Muscle layer of colon (tissue), 2 donors: ENCODE results near the gene NKX1-1.

ENCODE experiments used
- H3K27ac ChIP-seq: one replicate; pipeline ENCODE4 v1.7.0; 2013; ENCODE audit warnings: low read depth, mild to moderate bottlenecking, low read length, moderate library complexity
- H3K27me3 ChIP-seq, 2 donors: one replicate each; pipeline ENCODE4 v1.7.0; 2013; ENCODE audit warnings: low read length in 2 of 2, mild to moderate bottlenecking in 2 of 2; ENCODE audit not compliant: insufficient read depth in 2 of 2, control insufficient read depth in 1 of 2
- H3K36me3 ChIP-seq: one replicate; pipeline ENCODE4 v1.7.0; 2013; ENCODE audit warnings: mild to moderate bottlenecking, low read length; ENCODE audit not compliant: insufficient read depth
- H3K4me1 ChIP-seq: one replicate; pipeline ENCODE4 v1.7.0; 2013; ENCODE audit warnings: mild to moderate bottlenecking, low read length; ENCODE audit not compliant: insufficient read depth
- H3K4me3 ChIP-seq, 2 donors: one replicate each; pipeline ENCODE4 v1.7.0; 2013; ENCODE audit warnings: low read length in 2 of 2, low read depth in 1 of 2, mild to moderate bottlenecking in 1 of 2, moderate library complexity in 1 of 2
- H3K9ac ChIP-seq: one replicate; pipeline ENCODE4 v1.7.0; 2013; ENCODE audit warnings: low read length
- H3K9me3 ChIP-seq: one replicate; pipeline ENCODE4 v1.7.0; 2013; ENCODE audit warnings: mild to moderate bottlenecking, low read length
- donor health status: abdominal sarcoma.
- donor health status: Adenocarcinoma of cecum.

The NKX1-1 gene

DNA sequence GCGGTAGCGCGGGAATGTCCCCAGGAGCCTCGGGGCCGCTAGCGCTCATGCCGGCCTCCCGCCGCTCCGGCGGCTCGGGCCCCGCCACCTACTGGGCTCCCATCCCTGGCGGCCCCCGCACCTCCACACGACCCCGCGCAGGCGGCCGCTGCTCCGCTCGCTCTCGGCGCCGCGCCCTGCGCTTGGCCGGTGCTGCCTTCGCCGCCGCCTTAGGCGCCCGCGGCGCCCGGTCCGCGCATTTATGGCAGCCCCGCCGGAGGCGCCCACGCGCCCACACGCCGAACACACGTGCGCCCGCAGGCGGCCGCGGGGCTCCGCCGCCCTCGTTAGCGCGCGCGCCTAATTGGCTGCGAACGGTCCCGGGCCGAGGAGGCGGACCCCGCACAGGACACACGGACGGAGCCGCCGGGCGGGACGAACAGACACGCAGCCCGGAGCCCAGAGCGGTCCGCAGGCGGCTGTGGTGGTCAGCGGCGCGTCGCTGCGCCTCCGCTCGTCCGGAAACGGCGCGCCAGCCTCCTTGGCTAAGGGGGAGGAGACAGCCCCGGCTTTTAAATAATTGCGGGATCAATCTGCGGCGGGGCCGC is at the start of gene NKX1-1:
Gene NKX1-1 (minus strand): TSS at position 49 of the 587 bp plus-strand sequence. CDS start 0 bp downstream, at position 49.
- H3K9me3 ChIP-seq, result no peaks in the 10 kb centered on the region
- H3K36me3 ChIP-seq, result no peaks in the 10 kb centered on the region
- no peak within 1 kb of the TSS for H3K27ac ChIP-seq
- peaks cover 28 to 89% of the 10 kb centered on the region in 2 donors for H3K27me3 ChIP-seq
- no peak within 1 kb of the TSS for H3K9ac ChIP-seq
- no peaks in the 10 kb centered on the region for H3K4me1 ChIP-seq
- H3K4me3 ChIP-seq, result no peak within 1 kb of the TSS

DNA sequence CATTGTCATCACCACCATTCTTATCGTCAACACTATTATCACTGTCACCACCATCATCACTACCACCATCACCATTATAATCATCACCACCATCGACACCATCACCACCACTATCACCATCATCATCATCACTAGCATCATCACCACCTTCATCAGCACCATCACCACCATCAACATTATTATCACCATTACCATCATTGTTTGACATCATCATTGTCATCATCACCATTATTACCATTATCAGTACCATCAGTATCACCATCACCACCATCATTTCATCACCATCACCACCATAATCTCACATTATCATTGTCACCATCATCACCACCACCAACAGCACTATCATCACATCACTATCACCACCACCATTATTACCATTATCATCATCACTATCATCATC is 47.5 kb upstream of the NKX1-1 start:
- H3K36me3 ChIP-seq, result no peaks in the 10 kb centered on the region
- H3K4me3 ChIP-seq, result no peak overlapping the region
- H3K9me3 ChIP-seq, result no peaks in the 10 kb centered on the region
- no peak overlapping the region for H3K9ac ChIP-seq
- H3K4me1 ChIP-seq, result no peaks in the 10 kb centered on the region
- no peak overlapping the region for H3K27ac ChIP-seq
- peaks cover 0 to 25% of the 10 kb centered on the region in 2 donors for H3K27me3 ChIP-seq

DNA sequence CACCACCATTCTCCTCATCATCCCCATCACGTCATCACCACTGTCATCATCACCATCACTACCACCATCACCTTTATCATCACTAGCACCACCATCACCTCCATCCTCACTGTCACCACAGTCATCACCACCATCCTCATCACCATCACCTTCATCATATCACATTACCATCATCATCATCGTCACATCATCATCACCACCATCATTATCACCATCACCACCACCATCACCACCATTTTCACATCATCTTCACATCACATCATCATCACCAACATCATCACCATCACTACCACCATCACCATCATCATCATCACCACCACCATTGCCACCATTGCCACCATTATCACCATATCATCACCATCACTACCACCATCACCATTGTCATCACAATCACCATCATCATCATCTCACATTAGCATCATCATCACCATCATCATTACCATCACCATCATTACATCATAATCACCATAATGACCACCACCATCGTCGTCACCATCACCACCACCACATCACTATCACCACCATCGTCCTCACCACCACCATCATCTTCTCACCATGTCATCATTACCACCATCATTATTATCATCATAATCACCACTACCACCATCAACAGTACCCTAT is 46.3 kb upstream of the NKX1-1 start:
- peaks cover 0 to 26% of the 10 kb centered on the region in 2 donors for H3K27me3 ChIP-seq
- no peak overlapping the region for H3K9ac ChIP-seq
- H3K27ac ChIP-seq, result no peak overlapping the region
- no peaks in the 10 kb centered on the region for H3K36me3 ChIP-seq
- no peaks in the 10 kb centered on the region for H3K4me1 ChIP-seq
- H3K4me3 ChIP-seq, result no peak overlapping the region
- no peaks in the 10 kb centered on the region for H3K9me3 ChIP-seq

DNA sequence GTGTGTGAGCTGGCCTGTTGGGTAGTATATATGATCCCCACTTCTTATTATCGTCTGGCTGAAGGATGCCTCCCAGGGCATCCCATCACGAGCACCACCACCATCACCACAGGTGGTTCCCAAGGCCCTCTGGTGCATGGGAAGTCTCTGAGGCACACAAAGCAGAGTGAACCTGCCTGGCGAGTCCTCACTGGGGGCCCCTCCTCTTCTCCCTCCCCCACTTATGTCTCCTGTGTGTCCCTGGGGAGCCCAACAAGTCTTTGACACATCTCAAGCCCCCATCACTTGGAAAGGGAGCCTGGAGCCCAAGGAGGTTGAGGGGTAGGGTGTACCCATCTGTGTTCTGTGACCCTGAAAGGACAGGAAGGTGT is 45.5 kb upstream of the NKX1-1 start:
- H3K4me1 ChIP-seq, result no peaks in the 10 kb centered on the region
- no peaks in the 10 kb centered on the region for H3K36me3 ChIP-seq
- peaks cover 0 to 26% of the 10 kb centered on the region in 2 donors for H3K27me3 ChIP-seq
- H3K9ac ChIP-seq, result no peak overlapping the region
- no peak overlapping the region for H3K27ac ChIP-seq
- H3K9me3 ChIP-seq, result no peaks in the 10 kb centered on the region
- no peak overlapping the region for H3K4me3 ChIP-seq

DNA sequence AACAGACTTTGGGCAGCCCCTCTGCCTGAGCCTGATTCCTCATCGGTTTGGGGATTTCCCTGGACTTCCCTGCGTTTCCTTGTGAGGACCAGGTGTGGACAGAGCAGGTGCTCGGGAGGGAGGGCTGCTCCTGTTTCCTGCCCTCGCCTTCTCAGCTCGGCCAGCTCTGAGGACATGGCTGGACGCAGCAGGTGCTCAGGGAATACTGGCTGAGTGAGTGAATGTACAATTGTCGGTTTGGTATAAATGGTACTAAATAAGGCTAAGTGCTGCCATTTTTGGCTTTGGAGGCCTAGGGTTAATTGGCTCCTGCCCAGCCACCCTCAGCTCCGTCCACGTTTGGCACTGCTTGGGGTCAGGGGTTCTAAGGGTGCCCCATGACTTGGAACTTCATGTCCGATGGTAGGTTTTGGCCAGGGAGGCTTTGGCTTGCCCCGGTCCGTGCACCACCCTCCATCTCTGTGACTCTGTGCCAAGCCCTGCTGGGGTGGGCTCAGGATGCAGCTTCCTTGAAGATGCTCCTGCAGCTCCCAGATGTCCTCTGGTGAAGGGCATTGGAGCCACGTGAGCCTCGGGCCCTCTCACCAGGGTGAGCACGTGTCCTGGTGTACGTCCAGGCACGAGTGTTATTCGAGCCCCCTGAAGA is 45.0 kb upstream of the NKX1-1 start:
- Histone ChIP-seq H3K36me3 (no peaks in the 10 kb centered on the region), H3K4me3 (no peak overlapping the region), H3K27me3 (peaks cover 0 to 26% of the 10 kb centered on the region in 2 donors), H3K9me3 (no peaks in the 10 kb centered on the region), H3K27ac (no peak overlapping the region), H3K9ac (no peak overlapping the region), H3K4me1 (no peaks in the 10 kb centered on the region)

DNA sequence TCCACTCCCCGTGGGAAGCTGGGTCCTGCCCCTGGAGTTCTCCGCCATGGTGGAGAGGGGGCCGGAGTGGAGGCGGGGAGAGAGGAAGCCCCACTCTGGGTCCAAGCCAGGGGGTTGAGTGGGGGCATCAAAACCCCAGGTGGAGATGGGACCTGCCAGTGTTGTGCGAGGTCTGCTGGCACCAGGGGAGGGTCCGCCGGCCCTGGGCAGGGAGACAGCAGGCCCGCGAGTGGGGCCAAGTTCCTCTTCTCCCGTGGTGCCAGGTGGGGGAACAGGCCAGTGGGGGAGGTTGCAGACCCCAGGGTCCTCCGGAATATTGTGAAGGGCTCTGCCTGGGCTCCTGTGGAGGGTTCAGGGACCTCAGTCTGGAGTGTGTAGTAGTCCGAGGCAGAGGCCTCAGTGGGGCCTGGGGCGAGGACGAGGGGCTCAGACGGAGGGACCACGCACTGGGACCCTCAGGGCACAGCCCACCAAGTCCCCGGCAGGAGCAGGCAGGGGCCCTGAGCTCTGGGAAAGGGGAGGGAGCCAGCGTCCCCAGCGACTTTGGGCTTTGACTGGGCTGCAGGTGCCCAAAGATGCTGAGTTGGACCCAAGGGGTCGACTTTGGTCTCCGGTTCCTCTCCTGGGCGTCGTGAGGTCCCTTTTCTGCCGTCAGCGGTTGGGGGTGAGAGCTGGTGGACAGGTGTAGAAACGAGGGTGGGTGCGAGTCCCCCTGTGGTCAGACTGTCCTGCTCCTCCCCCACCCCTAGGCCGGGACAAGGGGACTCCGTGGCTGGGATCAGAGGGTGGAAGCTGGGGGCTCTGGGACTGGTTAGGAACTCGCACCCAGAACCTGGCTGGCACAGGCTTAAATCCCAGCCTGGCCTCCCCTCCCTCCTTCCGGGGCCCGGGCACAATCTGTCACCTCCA is 43.8 kb upstream of the NKX1-1 start:
- Histone ChIP-seq H3K9ac (no peak overlapping the region), H3K4me1 (no peaks in the 10 kb centered on the region), H3K4me3 (no peak overlapping the region), H3K9me3 (no peaks in the 10 kb centered on the region), H3K27me3 (peaks cover 0 to 26% of the 10 kb centered on the region in 2 donors), H3K27ac (no peak overlapping the region), H3K36me3 (no peaks in the 10 kb centered on the region)

DNA sequence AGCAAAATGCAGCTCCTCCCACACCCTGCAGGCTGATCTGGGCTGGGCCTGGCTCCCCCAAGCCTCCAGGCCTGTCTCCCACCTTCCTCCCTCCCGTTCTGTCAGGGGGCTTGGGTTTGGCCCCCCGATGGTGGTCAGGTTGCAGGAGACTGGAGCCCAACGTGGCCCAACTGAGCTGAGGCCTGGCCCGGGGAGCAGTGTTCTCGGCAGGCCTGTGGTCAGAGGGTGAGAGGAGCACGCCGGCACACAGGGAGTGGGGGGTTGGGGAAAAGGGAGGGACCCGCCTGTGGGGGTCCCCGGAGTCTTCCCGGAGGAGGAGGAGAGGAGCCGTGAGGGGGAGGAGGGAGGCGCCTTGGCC is 43.2 kb upstream of the NKX1-1 start:
- no peak overlapping the region for H3K4me3 ChIP-seq
- H3K9ac ChIP-seq, result no peak overlapping the region
- no peaks in the 10 kb centered on the region for H3K9me3 ChIP-seq
- H3K4me1 ChIP-seq, result no peaks in the 10 kb centered on the region
- H3K27me3 ChIP-seq, result peaks cover 0 to 26% of the 10 kb centered on the region in 2 donors
- no peaks in the 10 kb centered on the region for H3K36me3 ChIP-seq
- no peak overlapping the region for H3K27ac ChIP-seq

DNA sequence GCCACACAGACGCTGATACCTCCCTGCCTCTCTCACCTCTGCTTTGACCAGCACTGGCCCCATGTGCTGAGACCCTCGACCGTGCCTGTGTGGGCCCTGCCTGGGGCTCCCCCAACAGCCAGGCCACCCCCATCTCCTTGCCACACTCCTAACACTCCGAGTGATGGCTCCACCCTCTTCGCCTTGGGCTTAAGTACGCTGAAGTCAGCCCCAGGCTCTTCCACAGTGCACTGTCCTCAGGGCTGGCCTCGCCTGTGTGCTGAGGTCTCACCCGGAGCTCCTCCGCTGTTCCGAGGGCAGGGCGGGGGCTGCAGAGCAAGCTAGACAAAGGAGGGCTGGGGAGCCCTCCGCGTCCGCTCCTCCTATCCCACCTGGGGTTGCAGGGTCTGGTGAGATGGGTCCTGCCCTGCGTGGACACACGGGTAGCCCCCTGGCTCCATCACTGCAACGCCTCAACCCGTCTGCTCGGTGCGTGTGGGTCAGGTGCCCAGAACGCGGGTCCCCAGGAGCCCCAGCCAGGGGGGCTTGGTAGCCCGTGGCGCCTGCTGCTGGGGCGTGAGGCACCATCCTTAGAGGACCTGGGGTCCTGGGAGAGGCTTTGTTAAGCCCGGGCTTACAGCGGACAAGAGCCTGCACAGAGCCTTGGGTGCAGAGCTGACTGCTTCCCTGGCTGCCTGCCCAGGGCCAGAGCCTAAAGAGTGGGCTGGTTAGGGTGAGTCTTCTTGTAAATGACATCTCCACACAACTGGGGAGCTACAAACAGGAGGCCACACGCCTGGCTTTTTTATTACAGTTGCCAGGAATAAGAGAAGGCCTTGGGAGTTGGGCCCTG is 42.6 kb upstream of the NKX1-1 start:
- Histone ChIP-seq H3K36me3 (no peaks in the 10 kb centered on the region), H3K9ac (no peak overlapping the region), H3K4me1 (no peaks in the 10 kb centered on the region), H3K4me3 (no peak overlapping the region), H3K9me3 (no peaks in the 10 kb centered on the region), H3K27ac (no peak overlapping the region), H3K27me3 (peaks cover 0 to 26% of the 10 kb centered on the region in 2 donors)

DNA sequence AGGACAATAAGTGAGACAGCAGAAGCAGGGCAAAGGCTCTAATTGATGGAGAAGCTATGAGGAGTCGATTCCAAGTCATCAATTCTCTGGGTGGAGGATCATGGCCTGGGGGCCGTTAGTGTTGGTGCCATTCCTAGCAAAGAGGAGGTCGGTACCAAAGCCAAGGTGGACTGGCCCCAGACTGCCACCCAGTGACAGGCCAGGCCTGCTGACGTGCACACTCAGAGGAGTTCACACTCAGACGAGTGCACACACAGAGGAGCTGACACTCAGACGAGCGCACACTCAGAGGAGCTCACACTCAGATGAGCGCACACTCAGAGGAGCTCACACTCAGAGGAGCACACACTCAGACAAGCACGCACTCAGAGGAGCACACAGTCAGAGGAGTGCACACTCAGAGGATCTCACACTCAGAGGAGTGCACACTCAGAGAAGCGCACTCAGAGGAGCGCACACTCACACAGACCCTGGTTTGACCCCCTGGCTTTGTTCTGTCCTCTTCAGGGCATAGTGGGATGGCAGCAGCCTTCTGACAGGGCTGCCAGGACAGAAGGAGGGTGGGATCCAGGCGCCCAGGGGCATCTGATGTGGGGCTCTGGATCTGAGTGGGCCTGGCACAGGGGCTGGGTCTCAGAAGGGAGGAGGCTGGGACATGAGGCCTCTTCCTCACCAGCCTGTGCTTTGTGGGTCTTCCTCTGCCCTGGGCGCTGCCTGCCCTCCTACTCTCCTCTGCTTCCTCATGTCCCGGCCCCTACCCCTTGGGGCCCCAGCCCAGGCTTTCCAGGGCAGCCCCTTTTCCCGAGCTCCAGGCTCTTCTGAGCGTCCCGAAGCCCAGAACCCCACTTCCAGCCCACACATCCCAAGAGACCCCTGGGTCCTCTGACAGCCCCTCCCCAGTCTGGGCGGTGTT is 41.7 kb upstream of the NKX1-1 start:
- peaks cover 0 to 26% of the 10 kb centered on the region in 2 donors for H3K27me3 ChIP-seq
- no peak overlapping the region for H3K9ac ChIP-seq
- H3K9me3 ChIP-seq, result no peaks in the 10 kb centered on the region
- H3K27ac ChIP-seq, result no peak overlapping the region
- no peaks in the 10 kb centered on the region for H3K36me3 ChIP-seq
- no peaks in the 10 kb centered on the region for H3K4me1 ChIP-seq
- H3K4me3 ChIP-seq, result no peak overlapping the region
